Measurements from ENCODE around the gene ILKAP. TPM values are rescaled to one million over a fixed set of nuclear protein-coding genes. Genes with fewer than 3 reads are reported as not detected.

The ILKAP gene
- total RNA-seq, 1 experiment from 2014 or later, result 41.5 TPM

- Mint-ChIP-seq H3K4me3 (no peak overlapping the region), H3K9me3 (no peaks in the 10 kb centered on the region), H3K4me1 (no peaks in the 10 kb centered on the region), H3K27me3 (ENCODE audit: low read depth) (no peaks in the 10 kb centered on the region), H3K36me3 (ENCODE audit: insufficient read depth in 1 of 3, low read depth in 3 of 3) (peaks cover 46 to 95% (median 88%) of the 10 kb centered on the region in 3 experiments; a peak in 6 of 7 replicates), H3K27ac (no peak overlapping the region; a peak in 2 of 7 replicates)
- Histone ChIP-seq H3K79me1 (ENCODE audit: insufficient read depth, low read depth, low read length, poor library complexity, severe bottlenecking) (no peaks in the 10 kb centered on the region), H4K5ac (ENCODE audit: insufficient read length, low read depth, low read length) (no peak overlapping the region), H3K4me2 (ENCODE audit: insufficient read depth, insufficient read length, low read length) (no peak overlapping the region), H3K14ac (ENCODE audit: insufficient read depth, low read length) (no peak overlapping the region), H4K20me1 (ENCODE audit: control insufficient read depth, insufficient read depth, insufficient read length) (no peaks in the 10 kb centered on the region), H3K4ac (ENCODE audit: low read depth, low read length) (no peak overlapping the region), H3K23me2 (ENCODE audit: insufficient read length, low read depth, low read length, poor library complexity, severe bottlenecking) (no peaks in the 10 kb centered on the region), H3K9ac (ENCODE audit: extremely low read depth, insufficient read length, low read length) (no peak overlapping the region), H3K27ac (ENCODE audit: insufficient read length, low read depth, low read length) (no peak overlapping the region), H3K27me3 (ENCODE audit: insufficient read depth, low read length) (no peaks in the 10 kb centered on the region), H4K91ac (ENCODE audit: insufficient read length, low read depth, low read length) (no peak overlapping the region), H3K79me2 (ENCODE audit: insufficient read depth, low read length) (no peaks in the 10 kb centered on the region), H3K4me1 (ENCODE audit: insufficient read depth, low read length) (no peaks in the 10 kb centered on the region), H3K56ac (ENCODE audit: insufficient read length, low read depth, low read length) (no peak overlapping the region), H2BK12ac (ENCODE audit: insufficient read length, low read depth, low read length) (no peak overlapping the region), H2BK120ac (ENCODE audit: low read depth, low read length, poor library complexity, severe bottlenecking) (no peak overlapping the region), H2BK15ac (ENCODE audit: low read depth, low read length) (no peak overlapping the region), H2BK20ac (ENCODE audit: low read depth, low read length, poor library complexity, severe bottlenecking) (no peak overlapping the region), H2BK5ac (ENCODE audit: insufficient read length, low read length) (no peak overlapping the region), H3T11ph (ENCODE audit: low read length) (no peak overlapping the region), H2AK5ac (ENCODE audit: insufficient read length, low read length) (no peak overlapping the region), H3K23ac (ENCODE audit: insufficient read length, low read depth, low read length) (no peak overlapping the region), H4K8ac (replicated peaks; ENCODE audit: insufficient read length, low read depth, low read length) (no peak overlapping the region), H3K9me3 (ENCODE audit: control insufficient read depth, low read depth, low read length) (no peaks in the 10 kb centered on the region), H2AFZ (ENCODE audit: low read length) (no peak overlapping the region), H3K18ac (ENCODE audit: insufficient read length, low read depth, low read length) (no peak overlapping the region)
- DNase-seq, result no peak
- no CpG with 5 or more reads among the region's 17 CpGs for WGBS (ENCODE audit: extremely low coverage, insufficient read length, low lambda C conversion rate)
- no peak for TF ChIP-seq CTCF (conservative IDR thresholded peaks at IDR 0.05)
Observed at GRCh38 chr2:238187618-238188548, 15.6 kb downstream of the ILKAP start.

All from H9 (cell line).